ENCODE data around the gene ZEB1. TPM values are rescaled to one million over a fixed set of nuclear protein-coding genes. Genes with fewer than 3 reads are reported as not detected.
"Not testable (repeated sequence)": the region's sequence is repeated elsewhere in the genome, so short reads cannot be mapped to it uniquely, and the experiment has no call there.

ZEB1 gene
- total RNA-seq, 2 experiments from 2014 or later = 50.4 to 51.6 TPM

DNA sequence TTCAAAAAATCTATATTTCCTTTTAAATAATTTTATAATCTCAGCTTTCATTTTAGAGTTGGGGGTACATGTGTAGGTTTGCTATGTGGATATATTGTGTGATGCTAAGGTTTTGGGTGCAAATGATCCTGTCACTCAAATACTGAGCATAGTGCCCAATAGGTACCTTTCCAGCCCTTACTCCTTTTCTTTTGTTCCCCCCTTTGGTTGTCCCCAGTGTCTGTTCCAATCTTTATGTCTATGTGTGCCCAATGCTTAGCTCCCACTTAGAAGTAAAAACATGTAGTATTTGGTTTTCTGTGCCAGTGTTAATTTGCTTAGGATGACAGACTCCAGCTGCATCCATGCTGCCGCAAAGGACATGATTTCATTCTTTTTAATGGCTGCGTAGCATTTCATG, 103.6 kb downstream of the ZEB1 start:
- Mint-ChIP-seq H3K4me1 (peaks cover 4% of the 10 kb centered on the region), H3K36me3 (ENCODE audit: low read depth) (peaks cover 23% of the 10 kb centered on the region), H3K27me3 (no peaks in the 10 kb centered on the region), H3K9me3 (peaks cover 3% of the 10 kb centered on the region), H3K27ac (no peak overlapping the region), H3K4me3 (no peak overlapping the region)
- ChIA-PET POLR2A (no interaction called here), CTCF (interaction anchor here (0.6 kb wide), 1 partner anchor 37 kb away, joined by 4 read pairs; no protein-coding TSS in a partner anchor)
- DNase-seq = no peak

- H3K27me3 Mint-ChIP-seq = no peaks in the 10 kb centered on the region
- H3K4me1 Mint-ChIP-seq = peaks cover 13% of the 10 kb centered on the region
- no peak for DNase-seq
- H3K27ac Mint-ChIP-seq = no peak overlapping the region
- H3K4me3 Mint-ChIP-seq = no peak overlapping the region
- POLR2A ChIA-PET = no interaction called here
- H3K9me3 Mint-ChIP-seq = peaks cover 6% of the 10 kb centered on the region
- CTCF ChIA-PET = no interaction called here
- H3K36me3 Mint-ChIP-seq (ENCODE audit: low read depth) = peaks cover 39% of the 10 kb centered on the region
Observed at GRCh38 chr10:31424473-31424872, 105.5 kb downstream of the ZEB1 start.

DNA sequence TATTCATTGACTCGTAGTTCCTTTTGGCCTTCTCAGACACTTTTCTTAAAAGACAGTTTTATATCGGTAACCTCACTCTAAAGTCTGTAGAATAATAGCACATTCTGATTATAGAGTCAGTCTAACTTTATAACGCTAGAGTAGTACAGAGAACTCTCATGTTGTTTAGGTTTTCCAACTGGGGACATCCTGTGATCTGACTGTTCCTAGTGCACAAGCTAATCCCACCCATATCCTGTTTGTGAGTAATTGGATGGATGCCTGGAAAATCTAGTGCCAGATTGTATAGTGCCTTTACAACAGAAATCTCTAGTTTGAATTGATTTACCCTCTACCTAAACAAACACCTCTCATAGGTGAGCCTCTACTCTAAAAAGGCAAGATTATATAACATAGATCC, 107.4 kb downstream of the ZEB1 start:
- CTCF ChIA-PET = no interaction called here
- Mint-ChIP-seq H3K27me3 (no peaks in the 10 kb centered on the region), H3K4me1 (peaks cover 13% of the 10 kb centered on the region), H3K9me3 (peaks cover 6% of the 10 kb centered on the region), H3K4me3 (no peak overlapping the region), H3K27ac (no peak overlapping the region), H3K36me3 (ENCODE audit: low read depth) (peaks cover 26% of the 10 kb centered on the region)
- POLR2A ChIA-PET = no interaction called here
- DNase-seq = no peak

DNA sequence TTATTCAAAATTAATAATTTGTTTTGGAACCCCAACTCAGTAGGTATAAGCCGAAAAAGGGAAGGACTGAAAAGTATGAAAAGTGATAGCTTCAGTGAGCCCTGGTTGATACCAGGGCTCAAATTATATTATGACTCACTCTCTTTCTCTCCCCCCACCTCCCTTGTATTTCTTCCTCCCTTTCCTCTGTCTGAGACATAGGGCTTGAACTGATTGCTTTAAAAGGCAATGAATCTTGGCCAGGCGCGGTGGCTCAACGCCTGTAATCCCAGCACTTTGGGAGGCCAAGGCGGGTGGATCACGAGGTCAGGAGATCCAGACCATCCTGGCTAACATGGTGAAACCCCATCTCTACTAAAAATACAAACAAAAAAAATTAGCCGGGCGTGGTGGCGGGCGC, 108.3 kb downstream of the ZEB1 start:
- CTCF ChIA-PET, H3K4me3 Mint-ChIP-seq, POLR2A ChIA-PET, H3K9me3 Mint-ChIP-seq, DNase-seq, H3K27me3 Mint-ChIP-seq, H3K27ac Mint-ChIP-seq: not testable (repeated sequence)
- peaks cover 21% of the 10 kb centered on the region for H3K36me3 Mint-ChIP-seq (ENCODE audit: low read depth)
- peaks cover 13% of the 10 kb centered on the region for H3K4me1 Mint-ChIP-seq

DNA sequence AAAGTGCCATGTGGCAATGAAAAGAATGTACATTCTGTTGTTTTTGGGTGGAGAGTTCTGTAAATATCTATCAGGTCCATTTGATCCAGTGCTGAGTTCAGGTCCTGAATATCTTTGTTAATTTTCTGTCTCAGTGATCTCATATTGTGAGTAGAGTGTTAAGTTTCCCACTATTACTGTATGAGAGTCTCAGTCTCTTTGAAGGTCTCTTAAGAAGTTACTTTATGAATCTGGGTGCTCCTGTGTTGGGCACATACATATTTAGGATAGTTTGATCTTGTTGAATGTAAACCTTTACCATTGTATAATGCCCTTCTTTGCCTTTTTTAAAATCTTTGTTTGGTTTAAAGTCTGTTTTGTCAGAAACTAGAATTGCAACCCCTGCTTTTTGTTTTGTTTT, 109.5 kb downstream of the ZEB1 start:
- H3K27ac Mint-ChIP-seq, H3K4me3 Mint-ChIP-seq, POLR2A ChIA-PET, DNase-seq, H3K27me3 Mint-ChIP-seq, CTCF ChIA-PET, H3K9me3 Mint-ChIP-seq: not testable (repeated sequence)
- peaks cover 25% of the 10 kb centered on the region for H3K36me3 Mint-ChIP-seq (ENCODE audit: low read depth)
- H3K4me1 Mint-ChIP-seq = peaks cover 13% of the 10 kb centered on the region

GRCh38 chr10:31431021-31431420, 112.0 kb downstream of the ZEB1 start:
- Mint-ChIP-seq H3K9me3 (peaks cover 19% of the 10 kb centered on the region), H3K4me3 (no peak overlapping the region), H3K27me3 (no peaks in the 10 kb centered on the region), H3K4me1 (peaks cover 11% of the 10 kb centered on the region), H3K27ac (no peak overlapping the region), H3K36me3 (ENCODE audit: low read depth) (peaks cover 27% of the 10 kb centered on the region)
- ChIA-PET CTCF (no interaction called here), POLR2A (no interaction called here)
- no peak for DNase-seq

- Mint-ChIP-seq H3K9me3 (peaks cover 25% of the 10 kb centered on the region), H3K36me3 (ENCODE audit: low read depth) (peaks cover 26% of the 10 kb centered on the region), H3K27me3 (no peaks in the 10 kb centered on the region), H3K27ac (no peak overlapping the region), H3K4me1 (no peaks in the 10 kb centered on the region), H3K4me3 (no peak overlapping the region)
- POLR2A ChIA-PET = no interaction called here
- CTCF ChIA-PET = interaction anchor here (0.6 kb wide), 1 partner anchor 151 kb away, joined by 4 read pairs; no protein-coding TSS in a partner anchor
- no peak for DNase-seq
Observed at GRCh38 chr10:31437959-31438358, 118.9 kb downstream of the ZEB1 start.

DNA sequence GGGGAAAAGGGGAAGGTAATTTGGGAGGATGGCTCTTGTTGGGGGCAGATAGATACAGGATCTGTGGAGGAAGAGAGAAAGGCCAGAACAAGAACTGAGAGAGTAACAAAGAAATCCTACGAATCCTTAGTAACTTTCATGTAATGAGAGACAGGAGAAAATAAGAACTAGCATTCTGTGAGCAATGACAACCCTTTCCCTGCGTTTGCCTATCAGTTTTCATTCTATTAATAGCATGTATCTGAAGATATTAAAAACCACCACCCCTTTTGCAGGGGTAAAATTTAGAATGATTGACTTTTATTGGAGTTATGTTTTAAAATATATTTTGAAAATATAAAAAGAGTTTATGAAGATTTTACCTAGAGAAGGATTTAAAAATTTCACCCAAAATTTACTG, 132.8 kb downstream of the ZEB1 start:
- Mint-ChIP-seq H3K36me3 (ENCODE audit: low read depth) (peaks cover 32% of the 10 kb centered on the region), H3K4me1 (no peaks in the 10 kb centered on the region), H3K27ac (no peak overlapping the region), H3K4me3 (no peak overlapping the region), H3K9me3 (peaks cover 15% of the 10 kb centered on the region), H3K27me3 (no peaks in the 10 kb centered on the region)
- ChIA-PET POLR2A (no interaction called here), CTCF (no interaction called here)
- DNase-seq = no peak

- ChIA-PET POLR2A (no interaction called here), CTCF (no interaction called here)
- Mint-ChIP-seq H3K27me3 (no peaks in the 10 kb centered on the region), H3K4me3 (no peak overlapping the region), H3K36me3 (ENCODE audit: low read depth) (peaks cover 29% of the 10 kb centered on the region), H3K9me3 (peaks cover 14% of the 10 kb centered on the region), H3K4me1 (peaks cover 2% of the 10 kb centered on the region), H3K27ac (no peak overlapping the region)
- DNase-seq = no peak
Observed at GRCh38 chr10:31456468-31456867, 137.5 kb downstream of the ZEB1 start.

DNA sequence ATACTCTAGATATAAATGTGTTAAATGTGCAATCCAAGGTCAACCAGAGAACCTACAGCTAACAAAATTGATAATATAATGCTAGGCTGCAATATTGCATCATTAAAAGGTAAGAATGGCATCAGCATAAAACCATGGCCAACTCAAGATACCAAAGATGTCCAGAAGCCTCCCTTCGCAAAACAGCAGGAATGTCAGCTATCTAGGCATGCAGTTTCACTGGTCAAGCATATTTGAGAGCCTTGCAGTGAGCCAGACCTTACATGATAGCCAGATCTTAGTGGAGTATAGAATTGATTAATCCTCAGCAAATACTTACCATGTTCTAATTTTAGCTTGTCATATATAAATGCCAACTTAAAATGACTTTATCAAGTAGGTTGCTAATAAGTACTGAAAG, 138.8 kb downstream of the ZEB1 start:
- no peak overlapping the region for H3K27ac Mint-ChIP-seq

DNA sequence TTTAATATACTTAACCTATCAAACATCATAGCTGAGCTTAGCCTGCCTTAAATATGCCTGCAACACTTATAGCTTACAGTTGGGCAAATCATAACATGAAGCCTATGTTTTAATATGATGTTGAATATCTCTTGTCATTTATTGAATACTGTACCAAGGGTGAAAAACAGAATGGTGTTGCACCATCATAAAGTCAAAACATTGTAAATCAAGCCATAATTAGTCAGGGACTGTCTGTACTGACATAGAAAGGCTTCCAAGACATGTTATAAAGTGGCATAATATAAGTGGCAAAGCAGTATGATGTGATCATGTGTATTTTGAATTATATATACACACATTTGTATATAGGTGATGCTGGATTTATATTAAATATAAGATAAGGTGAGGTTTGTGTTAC, 140.0 kb downstream of the ZEB1 start:
- Mint-ChIP-seq H3K36me3 (ENCODE audit: low read depth) (peaks cover 39% of the 10 kb centered on the region), H3K4me1 (peaks cover 2% of the 10 kb centered on the region), H3K9me3 (peaks cover 28% of the 10 kb centered on the region), H3K27me3 (no peaks in the 10 kb centered on the region), H3K27ac (no peak overlapping the region), H3K4me3 (no peak overlapping the region)
- DNase-seq = no peak
- CTCF ChIA-PET = no interaction called here
- POLR2A ChIA-PET = no interaction called here

More for the DNA sequence above, 138.8 kb downstream of the ZEB1 start:
- Mint-ChIP-seq H3K36me3 (ENCODE audit: low read depth) (peaks cover 37% of the 10 kb centered on the region), H3K9me3 (peaks cover 21% of the 10 kb centered on the region), H3K4me3 (no peak overlapping the region), H3K27me3 (no peaks in the 10 kb centered on the region), H3K4me1 (peaks cover 2% of the 10 kb centered on the region)
- ChIA-PET POLR2A (no interaction called here), CTCF (no interaction called here)
- DNase-seq = no peak

DNA sequence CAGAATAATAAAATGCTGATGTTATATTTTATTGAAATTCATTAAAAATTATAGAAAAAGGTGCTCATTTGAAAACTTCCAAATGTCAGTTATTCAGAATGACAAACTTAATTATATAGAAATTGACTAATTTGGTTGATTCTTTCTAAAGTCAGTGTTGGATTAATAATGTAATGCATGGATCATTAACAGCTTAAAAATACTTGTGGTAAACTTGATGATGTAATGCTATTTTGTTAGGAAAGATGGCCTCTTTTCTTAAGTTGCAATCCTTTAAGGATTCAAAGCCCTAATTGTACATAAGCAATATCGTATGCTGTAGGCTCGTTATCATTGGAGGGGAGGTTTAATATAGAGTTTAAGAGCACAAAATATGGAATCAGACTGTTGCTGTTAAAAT, 141.2 kb downstream of the ZEB1 start:
- CTCF ChIA-PET = interaction anchor here (0.7 kb wide), 1 partner anchor 38 kb away, joined by 4 read pairs; no protein-coding TSS in a partner anchor

DNA sequence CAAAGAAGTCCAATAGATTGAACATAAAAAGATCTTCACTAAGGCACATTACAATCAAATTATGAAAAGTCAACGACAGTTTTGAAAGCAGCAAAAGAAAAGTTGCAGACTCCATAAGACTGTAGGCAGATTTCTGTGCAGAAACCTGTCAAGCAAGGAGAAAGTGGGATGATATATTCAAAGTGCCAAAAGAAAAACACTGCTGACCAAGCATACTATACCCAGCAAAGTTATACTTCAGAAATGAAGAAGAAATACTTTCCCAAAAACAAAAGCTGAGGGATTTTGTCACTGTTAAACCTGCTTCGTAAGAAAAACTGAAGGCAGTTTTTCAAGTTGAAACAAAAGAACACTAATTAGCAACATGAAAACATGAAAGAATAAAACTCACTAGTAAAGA, 145.5 kb downstream of the ZEB1 start:
- CTCF ChIA-PET = no interaction called here
- POLR2A ChIA-PET = no interaction called here
- no peak for DNase-seq
- no peak overlapping the region for H3K4me3 Mint-ChIP-seq
- H3K27ac Mint-ChIP-seq = no peak overlapping the region
- no peaks in the 10 kb centered on the region for H3K27me3 Mint-ChIP-seq
- H3K4me1 Mint-ChIP-seq = no peaks in the 10 kb centered on the region
- peaks cover 77% of the 10 kb centered on the region for H3K36me3 Mint-ChIP-seq (ENCODE audit: low read depth)
- H3K9me3 Mint-ChIP-seq = peaks cover 35% of the 10 kb centered on the region

More for the DNA sequence above, 141.2 kb downstream of the ZEB1 start:
- H3K27ac Mint-ChIP-seq = no peak overlapping the region
- peaks cover 26% of the 10 kb centered on the region for H3K9me3 Mint-ChIP-seq
- no peak for DNase-seq
- peaks cover 40% of the 10 kb centered on the region for H3K36me3 Mint-ChIP-seq (ENCODE audit: low read depth)
- H3K4me1 Mint-ChIP-seq = peaks cover 2% of the 10 kb centered on the region
- POLR2A ChIA-PET = no interaction called here
- H3K4me3 Mint-ChIP-seq = no peak overlapping the region
- H3K27me3 Mint-ChIP-seq = no peaks in the 10 kb centered on the region

DNA sequence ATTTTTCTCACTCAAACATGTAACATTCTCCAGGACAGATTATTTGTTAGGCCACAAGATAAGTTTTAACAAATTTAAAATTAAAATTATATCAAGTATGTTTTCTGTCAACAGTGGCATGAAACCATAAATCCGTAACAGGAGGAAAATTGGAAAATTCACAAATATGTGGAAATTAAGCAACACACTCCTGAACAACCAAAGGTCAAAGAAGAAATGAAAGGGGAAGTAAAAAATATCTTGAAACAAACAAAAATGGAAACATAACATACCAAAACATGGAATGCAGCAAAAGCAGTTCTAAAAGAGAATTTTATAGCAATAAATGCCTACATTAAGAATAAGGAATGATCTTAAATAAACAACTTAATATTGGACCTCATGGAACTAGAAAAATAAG, 147.3 kb downstream of the ZEB1 start:
- POLR2A ChIA-PET = no interaction called here

More for the DNA sequence above, 147.3 kb downstream of the ZEB1 start:
- Mint-ChIP-seq H3K9me3 (peaks cover 33% of the 10 kb centered on the region), H3K27me3 (no peaks in the 10 kb centered on the region), H3K36me3 (ENCODE audit: low read depth) (peaks cover 69% of the 10 kb centered on the region), H3K4me3 (no peak overlapping the region), H3K4me1 (no peaks in the 10 kb centered on the region), H3K27ac (no peak overlapping the region)
- CTCF ChIA-PET = no interaction called here
- DNase-seq = no peak

Data from activated CD4-positive, alpha-beta memory T cell treated with anti-CD3 and anti-CD28 coated beads, Interleukin-2, amount 10 ng/mL, durations not matched to agents 7 days and 5 days (primary cell).